Thoracic aorta (tissue), 2 donors: ENCODE data around the gene PGGHG. TPM values are rescaled to one million over a fixed set of nuclear protein-coding genes. Genes with fewer than 3 reads are reported as not detected.

Experiments used
- ATAC-seq: fragments of 150-250 bp; one replicate; pipeline ENCODE4 v1.8.0; 2017; ENCODE audit warnings: low read depth; ENCODE audit not compliant: insufficient number of reproducible peaks, low FRiP score
- DNase-seq: peaks from one replicate; pipeline ENCODE4 v3.0.0-alpha.2; 2020; ENCODE audit warnings: low spot score
- H3K27ac ChIP-seq, 2 donors: fragments of 200-600 bp; sonication (generic); 1 replicate in 1 of 2; 2 replicates in 1 of 2; pipeline ENCODE4 v1.5.1; 2016; ENCODE audit warnings: mild to moderate bottlenecking in 2 of 2, moderate library complexity in 2 of 2
- H3K27me3 ChIP-seq: fragments of 200-600 bp; sonication (generic); replicated peaks from 2 replicates; pipeline ENCODE4 v1.6.0; 2016; ENCODE audit warnings: mild to moderate bottlenecking; ENCODE audit not compliant: insufficient read depth
- H3K36me3 ChIP-seq: fragments of 200-600 bp; sonication (generic); one replicate; pipeline ENCODE4 v1.5.1; 2016
- H3K4me1 ChIP-seq, 2 donors: fragments of 200-600 bp; sonication (generic); 1 replicate in 1 of 2; 2 replicates in 1 of 2; pipeline versions ENCODE4 v1.5.1 to v1.6.0; 2016; ENCODE audit warnings: low read depth in 2 of 2, mild to moderate bottlenecking in 1 of 2; ENCODE audit not compliant: control insufficient read depth in 1 of 2
- H3K4me3 ChIP-seq: fragments of 200-600 bp; sonication (generic); 2 replicates; pipeline ENCODE4 v1.5.1; 2016; ENCODE audit warnings: mild to moderate bottlenecking
- H3K9me3 ChIP-seq: fragments of 200-600 bp; sonication (generic); 2 replicates; pipeline ENCODE4 v1.5.1; 2016
- CTCF ChIP-seq: fragments of 200-600 bp; sonication (generic); IDR thresholded peaks from one replicate; pipeline ENCODE4 v1.5.1; 2019; ENCODE audit warnings: antibody characterized with exemption
- total RNA-seq, 2 donors: library from RNA; depleted of rRNA; stranded (reverse); fragments of >200 nt; gene quantifications; one replicate each; pipeline versions ENCODE4 v1.1.0 to v1.2.3, GENCODE V29; 2016

Gene PGGHG
- total RNA-seq, 2 donors from 2014 or later, result 54.2 to 68.8 TPM

GRCh38 chr11:334264-334994 lies 45.5 kb downstream of the PGGHG start:
- ATAC-seq (no peak), DNase-seq (no peak)
- H3K27ac ChIP-seq, result no peak overlapping the region
- H3K36me3 ChIP-seq, result no peaks in the 10 kb centered on the region
- H3K9me3 ChIP-seq, result no peaks in the 10 kb centered on the region
- TF ChIP-seq CTCF, result no peak
- H3K27me3 ChIP-seq, result no peaks in the 10 kb centered on the region
- H3K4me3 ChIP-seq, result no peak overlapping the region
- peaks cover 0 to 10% of the 10 kb centered on the region in 2 donors for H3K4me1 ChIP-seq

- no peaks in the 10 kb centered on the region for H3K9me3 ChIP-seq
Observed at GRCh38 chr11:335779-336658, 47.1 kb downstream of the PGGHG start.

GRCh38 chr11:336659-337198 lies 47.8 kb downstream of the PGGHG start:
- Histone ChIP-seq H3K4me1 (peaks cover 0 to 10% of the 10 kb centered on the region in 2 donors), H3K36me3 (no peaks in the 10 kb centered on the region), H3K9me3 (no peaks in the 10 kb centered on the region), H3K4me3 (no peak overlapping the region), H3K27ac (peak overlapping the region in 1 of 2 donors; percentile 10), H3K27me3 (no peaks in the 10 kb centered on the region)
- TF ChIP-seq CTCF, result no peak
- no peak for ATAC-seq
- DNase-seq, result no peak

More at GRCh38 chr11:335779-336658, 47.1 kb downstream of the PGGHG start:
- Histone ChIP-seq H3K4me3 (no peak overlapping the region), H3K4me1 (peaks cover 0 to 10% of the 10 kb centered on the region in 2 donors), H3K27ac (peak overlapping the region; percentile 10 to 51), H3K27me3 (no peaks in the 10 kb centered on the region), H3K36me3 (no peaks in the 10 kb centered on the region)
- no peak for TF ChIP-seq CTCF
- no peak for DNase-seq
- ATAC-seq, result no peak

- H3K27ac ChIP-seq, result no peak overlapping the region
- no peak for TF ChIP-seq CTCF
- no peaks in the 10 kb centered on the region for H3K27me3 ChIP-seq
- peaks cover 0 to 10% of the 10 kb centered on the region in 2 donors for H3K4me1 ChIP-seq
- H3K9me3 ChIP-seq, result no peaks in the 10 kb centered on the region
- H3K36me3 ChIP-seq, result no peaks in the 10 kb centered on the region
- DNase-seq (no peak), ATAC-seq (no peak)
- H3K4me3 ChIP-seq, result no peak overlapping the region
Observed at GRCh38 chr11:337711-338110, 48.8 kb downstream of the PGGHG start.

- no peak for TF ChIP-seq CTCF
- no peaks in the 10 kb centered on the region for H3K27me3 ChIP-seq
- H3K4me3 ChIP-seq, result no peak overlapping the region
- no peak overlapping the region for H3K27ac ChIP-seq
- ATAC-seq (no peak), DNase-seq (no peak)
- peaks cover 0 to 10% of the 10 kb centered on the region in 2 donors for H3K4me1 ChIP-seq
- H3K9me3 ChIP-seq, result no peaks in the 10 kb centered on the region
- no peaks in the 10 kb centered on the region for H3K36me3 ChIP-seq
Observed at GRCh38 chr11:339963-340362, 51.0 kb downstream of the PGGHG start.
